MM.1S (cell line): ENCODE results near the gene ZBTB46.

Experiments used
- DNase-seq: peaks from one replicate; pipeline ENCODE4 v3.0.0-alpha.2; 2015
- H2AFZ ChIP-seq: fragments of 300-600 bp; sonication (generic); 2 replicates; pipeline ENCODE4 v1.6.0; 2016; ENCODE audit warnings: antibody characterized with exemption, low read length
- H3F3A ChIP-seq: fragments of 300-600 bp; sonication (generic); 2 replicates; pipeline ENCODE4 v1.6.1; 2016; ENCODE audit warnings: mild to moderate bottlenecking, antibody characterized with exemption, low read length, moderate library complexity, mixed read lengths; ENCODE audit not compliant: insufficient read depth
- H3K27ac ChIP-seq: fragments of 300-600 bp; sonication (generic); 2 replicates; pipeline ENCODE4 v1.5.1; 2016; ENCODE audit warnings: mild to moderate bottlenecking, low read length
- H3K27me3 ChIP-seq: fragments of 300-600 bp; sonication (generic); replicated peaks from 2 replicates; pipeline ENCODE4 v1.6.0; 2016; ENCODE audit warnings: low read length; ENCODE audit not compliant: insufficient read depth
- H3K36me3 ChIP-seq: fragments of 300-600 bp; sonication (generic); replicated peaks from 2 replicates; pipeline ENCODE4 v1.6.1; 2016; ENCODE audit warnings: mild to moderate bottlenecking, low read length, mixed read lengths; ENCODE audit not compliant: insufficient read depth
- H3K4me1 ChIP-seq: fragments of 300-600 bp; sonication (generic); 2 replicates; pipeline ENCODE4 v1.6.1; 2016; ENCODE audit warnings: low read length, mixed read lengths
- H3K4me2 ChIP-seq: fragments of 300-600 bp; sonication (generic); 2 replicates; pipeline ENCODE4 v1.6.0; 2016; ENCODE audit warnings: low read depth, low read length
- H3K4me3 ChIP-seq: fragments of 300-600 bp; sonication (generic); 2 replicates; pipeline ENCODE4 v1.5.1; 2016; ENCODE audit warnings: low read length, mixed read lengths
- H3K79me2 ChIP-seq: fragments of 300-600 bp; sonication (generic); 2 replicates; pipeline ENCODE4 v1.6.1; 2016; ENCODE audit warnings: mixed run types, low read length, mixed read lengths
- H3K9ac ChIP-seq: fragments of 300-600 bp; sonication (generic); 2 replicates; pipeline ENCODE4 v1.6.1; 2016; ENCODE audit warnings: low read length, mixed read lengths
- H3K9me2 ChIP-seq: fragments of 300-600 bp; sonication (generic); replicated peaks from 2 replicates; pipeline ENCODE4 v1.6.1; 2016; ENCODE audit warnings: mild to moderate bottlenecking, low read length, mixed read lengths; ENCODE audit not compliant: insufficient read depth
- H3K9me3 ChIP-seq: fragments of 300-600 bp; sonication (generic); replicated peaks from 2 replicates; pipeline ENCODE4 v1.6.1; 2016; ENCODE audit warnings: mild to moderate bottlenecking, low read length, mixed read lengths; ENCODE audit not compliant: insufficient read depth
- H4K20me1 ChIP-seq: fragments of 300-600 bp; sonication (generic); 2 replicates; pipeline ENCODE4 v1.6.1; 2016; ENCODE audit warnings: mild to moderate bottlenecking, low read length, moderate library complexity, mixed read lengths; ENCODE audit not compliant: insufficient read depth
- EZH2 ChIP-seq: fragments of 300-600 bp; sonication (generic); optimal IDR thresholded peaks from 2 replicates; pipeline ENCODE3; 2017; ENCODE audit warnings: low read depth, mild to moderate bottlenecking, antibody characterized with exemption, low read length, mixed read lengths
- EZH2phosphoT487 ChIP-seq: fragments of 300-600 bp; sonication (generic); IDR thresholded peaks from 2 replicates; pipeline ENCODE4 v1.6.1; 2018; ENCODE audit warnings: antibody characterized with exemption, low read length
- TF ChIP-seq, protein P1 (sequence below): fragments of 300-600 bp; sonication (generic); IDR thresholded peaks from 2 replicates; pipeline ENCODE4 v1.5.1; 2016; ENCODE audit warnings: antibody characterized with exemption, low read length, mixed read lengths

The ZBTB46 gene

DNA sequence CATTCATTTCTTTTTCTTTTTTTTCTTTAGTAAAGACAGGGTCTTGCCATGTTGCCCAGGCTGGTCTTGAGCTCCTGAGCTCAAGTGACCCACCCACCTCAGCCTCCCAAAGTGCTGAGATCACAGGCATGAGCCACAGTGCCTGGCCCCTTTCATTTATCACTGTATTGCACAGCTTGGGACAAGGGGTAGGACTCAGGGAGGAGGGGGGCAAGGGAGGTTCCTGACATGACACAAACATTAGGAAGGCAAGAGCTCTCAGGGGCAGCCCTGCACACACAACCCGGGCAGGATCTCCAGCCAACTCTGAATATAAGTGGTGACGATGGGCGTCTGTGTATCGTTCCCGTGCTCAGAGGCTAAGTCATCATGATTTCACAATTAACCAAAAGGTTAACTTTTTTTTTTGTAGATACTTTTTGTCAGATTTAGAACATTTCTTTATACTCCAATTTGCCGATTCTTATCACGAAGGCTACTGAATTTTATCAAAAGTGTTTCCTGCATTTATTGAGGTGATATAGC lies 71.6 kb downstream of the ZBTB46 start:
- H3K9me2 ChIP-seq: no peaks in the 10 kb centered on the region
- H3K9me3 ChIP-seq: no peaks in the 10 kb centered on the region
- H3K9ac ChIP-seq: no peak overlapping the region
- DNase-seq: no peak
- H2AFZ ChIP-seq: no peak overlapping the region
- no peak overlapping the region for H3K27ac ChIP-seq
- H4K20me1 ChIP-seq: no peaks in the 10 kb centered on the region
- no peak overlapping the region for H3K4me3 ChIP-seq
- TF ChIP-seq, protein P1, sequence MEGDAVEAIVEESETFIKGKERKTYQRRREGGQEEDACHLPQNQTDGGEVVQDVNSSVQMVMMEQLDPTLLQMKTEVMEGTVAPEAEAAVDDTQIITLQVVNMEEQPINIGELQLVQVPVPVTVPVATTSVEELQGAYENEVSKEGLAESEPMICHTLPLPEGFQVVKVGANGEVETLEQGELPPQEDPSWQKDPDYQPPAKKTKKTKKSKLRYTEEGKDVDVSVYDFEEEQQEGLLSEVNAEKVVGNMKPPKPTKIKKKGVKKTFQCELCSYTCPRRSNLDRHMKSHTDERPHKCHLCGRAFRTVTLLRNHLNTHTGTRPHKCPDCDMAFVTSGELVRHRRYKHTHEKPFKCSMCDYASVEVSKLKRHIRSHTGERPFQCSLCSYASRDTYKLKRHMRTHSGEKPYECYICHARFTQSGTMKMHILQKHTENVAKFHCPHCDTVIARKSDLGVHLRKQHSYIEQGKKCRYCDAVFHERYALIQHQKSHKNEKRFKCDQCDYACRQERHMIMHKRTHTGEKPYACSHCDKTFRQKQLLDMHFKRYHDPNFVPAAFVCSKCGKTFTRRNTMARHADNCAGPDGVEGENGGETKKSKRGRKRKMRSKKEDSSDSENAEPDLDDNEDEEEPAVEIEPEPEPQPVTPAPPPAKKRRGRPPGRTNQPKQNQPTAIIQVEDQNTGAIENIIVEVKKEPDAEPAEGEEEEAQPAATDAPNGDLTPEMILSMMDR: no peak
- no peak for TF ChIP-seq EZH2phosphoT487
- TF ChIP-seq EZH2: no peak
- H3K79me2 ChIP-seq: no peaks in the 10 kb centered on the region
- no peak overlapping the region for H3K4me2 ChIP-seq
- H3K36me3 ChIP-seq: no peaks in the 10 kb centered on the region
- H3K27me3 ChIP-seq: peaks cover 94% of the 10 kb centered on the region
- H3F3A ChIP-seq: no peaks in the 10 kb centered on the region
- no peaks in the 10 kb centered on the region for H3K4me1 ChIP-seq

DNA sequence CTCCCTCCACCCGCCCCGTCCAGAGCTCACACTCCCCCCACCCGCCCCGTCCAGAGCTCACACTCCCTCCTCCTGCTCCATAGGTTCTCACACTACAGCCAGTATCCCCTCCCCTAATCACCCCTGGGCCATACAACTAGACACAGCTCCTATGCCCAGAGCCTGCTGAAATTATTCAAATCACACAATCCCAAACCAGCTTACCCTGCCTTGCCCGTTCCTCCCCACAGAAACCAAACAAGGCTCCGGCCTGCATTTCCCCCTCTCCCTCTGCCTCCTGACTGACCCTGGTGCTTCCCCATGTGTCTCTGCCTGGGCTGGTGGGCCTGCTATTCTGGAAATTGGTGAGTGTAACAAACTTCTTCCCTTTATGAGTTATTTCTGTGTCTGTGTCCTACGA lies 72.9 kb downstream of the ZBTB46 start:
- H3K79me2 ChIP-seq: no peaks in the 10 kb centered on the region
- H3K9ac ChIP-seq: no peak overlapping the region
- no peaks in the 10 kb centered on the region for H3K9me2 ChIP-seq
- no peak for DNase-seq
- H3K27me3 ChIP-seq: peaks cover 97% of the 10 kb centered on the region
- no peaks in the 10 kb centered on the region for H4K20me1 ChIP-seq
- H3K9me3 ChIP-seq: no peaks in the 10 kb centered on the region
- H3K4me3 ChIP-seq: no peak overlapping the region
- TF ChIP-seq EZH2phosphoT487: no peak
- no peak for TF ChIP-seq EZH2
- TF ChIP-seq, protein P1: no peak
- H3F3A ChIP-seq: no peaks in the 10 kb centered on the region
- H3K36me3 ChIP-seq: no peaks in the 10 kb centered on the region
- no peaks in the 10 kb centered on the region for H3K4me1 ChIP-seq
- no peak overlapping the region for H3K27ac ChIP-seq
- H2AFZ ChIP-seq: no peak overlapping the region
- H3K4me2 ChIP-seq: no peak overlapping the region

DNA sequence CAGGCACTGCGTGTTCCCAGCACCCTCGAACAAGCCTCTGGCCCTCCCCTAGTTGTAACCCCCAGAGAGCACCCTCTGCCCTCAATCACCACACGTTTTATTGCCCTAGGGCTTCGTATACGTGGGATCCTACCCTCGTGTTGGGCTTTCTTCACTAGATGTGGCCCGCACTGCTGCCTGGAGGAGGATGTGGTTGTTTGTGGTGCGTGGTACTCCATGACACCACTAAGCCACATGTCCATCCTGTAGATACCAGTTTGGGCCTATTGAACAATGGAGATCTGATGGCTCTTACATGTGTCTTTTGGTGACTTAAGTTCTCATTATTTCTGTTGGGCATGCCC lies 74.4 kb downstream of the ZBTB46 start:
- no peak overlapping the region for H3K4me2 ChIP-seq
- no peak overlapping the region for H2AFZ ChIP-seq
- no peaks in the 10 kb centered on the region for H3K4me1 ChIP-seq
- no peak for DNase-seq
- no peaks in the 10 kb centered on the region for H3F3A ChIP-seq
- H3K27ac ChIP-seq: no peak overlapping the region
- no peaks in the 10 kb centered on the region for H4K20me1 ChIP-seq
- H3K36me3 ChIP-seq: no peaks in the 10 kb centered on the region
- H3K9me2 ChIP-seq: no peaks in the 10 kb centered on the region
- no peak overlapping the region for H3K9ac ChIP-seq
- peaks cover 88% of the 10 kb centered on the region for H3K27me3 ChIP-seq
- no peak overlapping the region for H3K4me3 ChIP-seq
- no peaks in the 10 kb centered on the region for H3K9me3 ChIP-seq
- no peaks in the 10 kb centered on the region for H3K79me2 ChIP-seq
- TF ChIP-seq EZH2phosphoT487 (no peak), EZH2 (no peak)
- TF ChIP-seq, protein P1: no peak
